RWPE2 (cell line): ENCODE data around the gene PTPRM.

Experiments used
- ATAC-seq: fragments of 200-7000 bp; cut with Tn5 transposase; 3 replicates; pipeline ENCODE4 v1.9.1; 2021; ENCODE audit warnings: low read depth
- DNase-seq: peaks from one replicate; pipeline ENCODE4 v3.0.0-alpha.2; 2020; ENCODE audit warnings: low spot score
- H3K27ac ChIP-seq: fragments of 450-650 bp; 2 replicates; pipeline ENCODE4 v1.5.1; 2017; ENCODE audit warnings: mild to moderate bottlenecking; ENCODE audit not compliant: poor library complexity, severe bottlenecking
- H3K27me3 ChIP-seq: fragments of 250-450 bp; sonication (Bioruptor Pico); 2 replicates; pipeline ENCODE4 v1.5.1; 2021; ENCODE audit warnings: mild to moderate bottlenecking, moderate library complexity; ENCODE audit not compliant: insufficient read depth, poor library complexity, severe bottlenecking
- H3K36me3 ChIP-seq: fragments of 250-450 bp; sonication (Bioruptor Pico); 2 replicates; pipeline ENCODE4 v1.5.1; 2020; ENCODE audit warnings: low read depth, mild to moderate bottlenecking, moderate library complexity
- H3K4me1 ChIP-seq: fragments of 250-450 bp; sonication (Bioruptor Pico); 2 replicates; pipeline ENCODE4 v1.5.1; 2021; ENCODE audit warnings: mild to moderate bottlenecking, moderate library complexity; ENCODE audit not compliant: insufficient read depth, poor library complexity, severe bottlenecking
- H3K4me3 ChIP-seq: fragments of 250-450 bp; sonication (Bioruptor Pico); 2 replicates; pipeline ENCODE4 v1.5.1; 2021; ENCODE audit warnings: mild to moderate bottlenecking, moderate library complexity; ENCODE audit not compliant: severe bottlenecking
- H3K9me3 ChIP-seq: fragments of 250-450 bp; sonication (Bioruptor Pico); 2 replicates; pipeline ENCODE4 v1.5.1; 2021; ENCODE audit warnings: mild to moderate bottlenecking, moderate library complexity; ENCODE audit not compliant: severe bottlenecking
- TF ChIP-seq, protein P1 (sequence below): fragments of 450-650 bp; IDR thresholded peaks from one replicate; pipeline ENCODE4 v1.5.1; 2017; ENCODE audit warnings: mild to moderate bottlenecking, moderate library complexity; ENCODE audit not compliant: poor library complexity, severe bottlenecking

PTPRM gene

DNA sequence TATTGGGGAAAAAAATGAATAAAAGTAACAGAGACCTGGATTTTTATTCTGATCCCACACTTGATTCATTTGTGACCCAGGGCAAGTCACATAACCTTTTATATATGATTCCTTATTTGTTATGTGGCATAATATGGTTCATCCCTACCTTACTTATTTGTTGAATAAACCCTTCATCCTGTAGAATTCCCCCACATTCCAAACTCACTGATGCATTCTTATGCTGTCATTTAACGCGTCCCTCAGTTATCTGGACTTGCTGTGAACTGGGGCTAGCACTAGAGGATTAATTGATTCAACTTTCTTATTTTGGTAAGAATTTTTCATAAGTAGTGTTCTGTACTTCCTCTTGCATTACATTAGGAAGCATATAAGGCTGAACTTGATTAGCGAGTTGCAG is 657.5 kb downstream of the PTPRM start:
- no peak for ATAC-seq
- no peak for DNase-seq

GRCh38 chr18:8229040-8229439 is 661.9 kb downstream of the PTPRM start:
- Histone ChIP-seq H3K9me3 (peaks cover 2% of the 10 kb centered on the region), H3K27me3 (no peaks in the 10 kb centered on the region), H3K4me1 (peaks cover 6% of the 10 kb centered on the region), H3K27ac (no peak overlapping the region), H3K36me3 (no peaks in the 10 kb centered on the region), H3K4me3 (no peak overlapping the region)
- ATAC-seq (no peak), DNase-seq (no peak)
- TF ChIP-seq, protein P1, sequence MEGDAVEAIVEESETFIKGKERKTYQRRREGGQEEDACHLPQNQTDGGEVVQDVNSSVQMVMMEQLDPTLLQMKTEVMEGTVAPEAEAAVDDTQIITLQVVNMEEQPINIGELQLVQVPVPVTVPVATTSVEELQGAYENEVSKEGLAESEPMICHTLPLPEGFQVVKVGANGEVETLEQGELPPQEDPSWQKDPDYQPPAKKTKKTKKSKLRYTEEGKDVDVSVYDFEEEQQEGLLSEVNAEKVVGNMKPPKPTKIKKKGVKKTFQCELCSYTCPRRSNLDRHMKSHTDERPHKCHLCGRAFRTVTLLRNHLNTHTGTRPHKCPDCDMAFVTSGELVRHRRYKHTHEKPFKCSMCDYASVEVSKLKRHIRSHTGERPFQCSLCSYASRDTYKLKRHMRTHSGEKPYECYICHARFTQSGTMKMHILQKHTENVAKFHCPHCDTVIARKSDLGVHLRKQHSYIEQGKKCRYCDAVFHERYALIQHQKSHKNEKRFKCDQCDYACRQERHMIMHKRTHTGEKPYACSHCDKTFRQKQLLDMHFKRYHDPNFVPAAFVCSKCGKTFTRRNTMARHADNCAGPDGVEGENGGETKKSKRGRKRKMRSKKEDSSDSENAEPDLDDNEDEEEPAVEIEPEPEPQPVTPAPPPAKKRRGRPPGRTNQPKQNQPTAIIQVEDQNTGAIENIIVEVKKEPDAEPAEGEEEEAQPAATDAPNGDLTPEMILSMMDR: no peak

More for the DNA sequence above, 657.5 kb downstream of the PTPRM start:
- Histone ChIP-seq H3K9me3 (peaks cover 2% of the 10 kb centered on the region), H3K36me3 (no peaks in the 10 kb centered on the region), H3K27me3 (no peaks in the 10 kb centered on the region), H3K27ac (no peak overlapping the region), H3K4me1 (peaks cover under 1% of the 10 kb centered on the region), H3K4me3 (no peak overlapping the region)
- TF ChIP-seq, protein P1: no peak

GRCh38 chr18:8229787-8230186 is 662.7 kb downstream of the PTPRM start:
- no peaks in the 10 kb centered on the region for H3K36me3 ChIP-seq
- ATAC-seq (peak; percentile 73; the same call in 2 of the 3 replicates), DNase-seq (no peak)
- H3K9me3 ChIP-seq: peaks cover 2% of the 10 kb centered on the region
- TF ChIP-seq, protein P1: no peak
- no peaks in the 10 kb centered on the region for H3K27me3 ChIP-seq
- H3K4me1 ChIP-seq: peaks cover 6% of the 10 kb centered on the region
- H3K4me3 ChIP-seq: no peak overlapping the region
- no peak overlapping the region for H3K27ac ChIP-seq

DNA sequence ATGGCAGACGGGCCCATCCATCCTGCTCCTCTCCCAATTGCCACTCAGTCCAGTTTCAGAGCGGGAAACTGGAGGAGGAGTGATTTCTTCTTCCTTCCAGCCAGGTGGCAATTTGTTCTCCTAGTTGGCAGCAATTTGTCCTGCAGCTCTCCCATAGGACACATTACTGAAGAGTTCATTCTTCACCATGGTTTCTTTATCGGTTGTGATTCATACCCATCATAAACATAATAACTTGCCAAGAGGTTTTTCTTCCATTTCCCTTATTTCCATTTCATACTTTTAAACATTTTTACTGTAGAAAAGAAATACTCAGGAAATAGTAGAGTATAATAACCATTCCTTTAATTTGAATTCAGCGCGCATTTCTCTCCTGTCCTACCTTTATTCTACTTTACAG is 664.2 kb downstream of the PTPRM start:
- Histone ChIP-seq H3K27me3 (no peaks in the 10 kb centered on the region), H3K27ac (no peak overlapping the region), H3K36me3 (no peaks in the 10 kb centered on the region), H3K9me3 (no peaks in the 10 kb centered on the region), H3K4me3 (no peak overlapping the region), H3K4me1 (peaks cover 6% of the 10 kb centered on the region)
- ATAC-seq (no peak), DNase-seq (no peak)
- TF ChIP-seq, protein P1: no peak

DNA sequence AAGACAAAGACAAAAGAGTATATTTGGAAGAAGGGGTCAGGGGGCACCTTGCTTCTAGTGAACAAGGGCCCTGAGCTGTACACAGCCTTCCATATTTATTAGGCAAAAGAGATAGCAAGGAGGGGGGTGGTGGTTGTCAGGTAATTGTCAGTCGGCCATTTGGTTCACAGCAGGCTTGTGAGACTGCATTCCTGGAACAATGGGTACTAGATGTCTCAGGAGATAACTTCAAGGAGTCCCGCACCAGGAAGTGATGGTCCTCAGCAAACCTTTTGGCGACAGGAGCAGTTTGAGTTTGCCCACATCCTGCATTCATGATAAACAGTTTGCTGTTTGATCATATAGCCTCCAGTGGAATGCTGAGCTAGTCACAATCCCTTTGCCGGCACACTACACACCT is 665.7 kb downstream of the PTPRM start:
- no peaks in the 10 kb centered on the region for H3K27me3 ChIP-seq
- TF ChIP-seq, protein P1: no peak
- H3K4me1 ChIP-seq: peaks cover 6% of the 10 kb centered on the region
- ATAC-seq (no peak), DNase-seq (no peak)
- H3K27ac ChIP-seq: no peak overlapping the region
- H3K36me3 ChIP-seq: no peaks in the 10 kb centered on the region
- H3K4me3 ChIP-seq: no peak overlapping the region
- H3K9me3 ChIP-seq: no peaks in the 10 kb centered on the region
